ENCODE data around the gene HM13.

- no peak for TF ChIP-seq CTCF (conservative IDR thresholded peaks at IDR 0.05; ENCODE audit: low read length)
- TF ChIP-seq EZH2phosphoT487 (IDR thresholded peaks at IDR 0.05; ENCODE audit: borderline replicate concordance): no peak
Measured at GRCh38 chr20:31595654-31596411, 81.6 kb downstream of the HM13 start.

Measured in Loucy (cell line).